Muscle layer of colon (tissue), 2 donors: ENCODE measurements around the gene ANP32B.
"Not testable (repeated sequence)": the region's sequence is repeated elsewhere in the genome, so short reads cannot be mapped to it uniquely, and the experiment has no call there.

ENCODE experiments used
- H3K27ac ChIP-seq: one replicate; pipeline ENCODE4 v1.7.0; 2013; ENCODE audit warnings: low read depth, mild to moderate bottlenecking, low read length, moderate library complexity
- H3K27me3 ChIP-seq, 2 donors: one replicate each; pipeline ENCODE4 v1.7.0; 2013; ENCODE audit warnings: low read length in 2 of 2, mild to moderate bottlenecking in 2 of 2; ENCODE audit not compliant: insufficient read depth in 2 of 2, control insufficient read depth in 1 of 2
- H3K36me3 ChIP-seq: one replicate; pipeline ENCODE4 v1.7.0; 2013; ENCODE audit warnings: mild to moderate bottlenecking, low read length; ENCODE audit not compliant: insufficient read depth
- H3K4me1 ChIP-seq: one replicate; pipeline ENCODE4 v1.7.0; 2013; ENCODE audit warnings: mild to moderate bottlenecking, low read length; ENCODE audit not compliant: insufficient read depth
- H3K4me3 ChIP-seq, 2 donors: one replicate each; pipeline ENCODE4 v1.7.0; 2013; ENCODE audit warnings: low read length in 2 of 2, low read depth in 1 of 2, mild to moderate bottlenecking in 1 of 2, moderate library complexity in 1 of 2
- H3K9ac ChIP-seq: one replicate; pipeline ENCODE4 v1.7.0; 2013; ENCODE audit warnings: low read length
- H3K9me3 ChIP-seq: one replicate; pipeline ENCODE4 v1.7.0; 2013; ENCODE audit warnings: mild to moderate bottlenecking, low read length
- donor health status: abdominal sarcoma.
- donor health status: Adenocarcinoma of cecum.

ANP32B gene

DNA sequence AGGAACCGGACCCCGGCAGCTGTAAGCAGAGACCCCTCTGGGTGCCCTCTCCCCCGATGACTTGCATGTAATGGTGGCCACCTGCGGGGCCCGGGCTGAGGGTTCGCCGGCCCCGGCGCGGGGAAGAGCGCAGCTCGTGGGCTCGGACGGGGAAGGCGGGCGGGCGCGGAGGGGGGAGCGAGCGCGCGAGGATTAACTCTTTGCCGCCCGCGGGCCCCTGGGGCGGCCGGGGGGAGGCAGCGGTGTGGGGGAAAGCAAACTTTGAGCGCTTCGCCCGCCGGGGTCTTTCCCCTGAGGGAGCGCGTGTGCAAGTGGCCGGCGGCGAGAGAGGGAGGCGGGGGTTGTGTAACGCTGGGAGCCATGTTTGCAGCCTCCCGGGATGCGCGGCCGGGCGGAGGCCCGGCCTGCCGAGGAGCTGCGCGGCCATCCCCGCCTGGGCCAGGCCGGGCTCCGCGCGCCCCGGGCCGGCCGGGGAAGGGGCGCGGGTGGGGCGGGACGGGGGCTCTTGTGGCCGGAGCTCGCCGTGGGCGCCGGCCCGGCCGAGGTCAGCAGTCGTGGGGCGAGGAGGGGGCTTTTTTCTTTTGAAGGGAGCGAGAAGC, 547 bp downstream of the ANP32B start:
- H3K4me1 ChIP-seq, result peaks cover 57% of the 10 kb centered on the region

DNA sequence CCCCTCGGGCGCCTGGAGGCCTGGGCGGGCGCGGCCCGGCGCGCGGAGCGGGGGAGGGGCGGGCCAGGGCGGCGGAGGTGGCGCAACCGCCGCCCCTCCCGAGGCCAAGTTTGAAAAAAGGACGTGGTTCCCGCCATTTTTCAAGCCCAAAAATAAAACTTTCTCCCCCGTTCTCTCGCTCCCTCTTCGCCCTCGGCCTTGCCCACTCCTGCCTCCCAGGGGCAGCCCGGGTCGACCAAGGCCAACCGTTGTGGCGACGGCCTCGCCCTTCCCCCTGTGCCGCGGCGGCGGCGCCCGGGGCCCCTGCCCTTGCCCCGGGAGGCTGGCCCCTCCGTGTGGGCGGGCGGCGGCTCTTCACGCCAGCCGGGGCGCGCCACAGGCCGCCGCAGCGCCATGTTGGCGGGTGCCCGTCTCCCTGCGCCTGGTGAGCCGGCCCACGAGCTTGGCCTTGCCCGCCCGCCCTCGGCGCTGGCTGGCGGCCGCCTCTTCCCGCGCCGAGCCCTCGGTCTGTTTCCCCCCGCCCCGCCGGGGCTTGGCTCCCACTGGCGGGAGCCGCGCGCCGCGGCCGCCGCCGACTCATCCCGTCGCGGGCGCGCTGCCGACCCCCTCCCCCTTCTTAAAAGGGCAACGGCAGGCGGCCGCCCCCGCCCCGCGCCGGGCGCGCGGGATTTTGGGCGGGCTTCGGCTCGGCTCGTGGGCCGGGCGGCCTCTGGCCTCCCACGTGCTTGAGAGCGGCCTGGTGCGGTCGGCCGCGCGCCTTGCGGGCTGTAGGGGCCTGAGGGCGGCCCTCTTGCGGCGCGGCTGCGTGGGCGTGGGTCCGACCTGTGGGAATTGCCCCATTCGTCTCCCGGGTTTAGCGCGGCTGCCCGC, 1.3 kb downstream of the ANP32B start:
- Histone ChIP-seq H3K4me3 (peak overlapping the region; percentile 76 to 84), H3K27ac (peak overlapping the region; percentile 92), H3K27me3 (no peaks in the 10 kb centered on the region), H3K36me3 (no peaks in the 10 kb centered on the region), H3K9ac (peak overlapping the region; percentile 78), H3K9me3 (no peaks in the 10 kb centered on the region), H3K4me1 (peaks cover 63% of the 10 kb centered on the region)

More for the DNA sequence above, 547 bp downstream of the ANP32B start:
- peak overlapping the region; percentile 92 for H3K27ac ChIP-seq
- no peaks in the 10 kb centered on the region for H3K36me3 ChIP-seq
- no peak overlapping the region for H3K9ac ChIP-seq
- H3K9me3 ChIP-seq, result no peaks in the 10 kb centered on the region
- peak overlapping the region; percentile 76 to 84 for H3K4me3 ChIP-seq
- no peaks in the 10 kb centered on the region for H3K27me3 ChIP-seq

DNA sequence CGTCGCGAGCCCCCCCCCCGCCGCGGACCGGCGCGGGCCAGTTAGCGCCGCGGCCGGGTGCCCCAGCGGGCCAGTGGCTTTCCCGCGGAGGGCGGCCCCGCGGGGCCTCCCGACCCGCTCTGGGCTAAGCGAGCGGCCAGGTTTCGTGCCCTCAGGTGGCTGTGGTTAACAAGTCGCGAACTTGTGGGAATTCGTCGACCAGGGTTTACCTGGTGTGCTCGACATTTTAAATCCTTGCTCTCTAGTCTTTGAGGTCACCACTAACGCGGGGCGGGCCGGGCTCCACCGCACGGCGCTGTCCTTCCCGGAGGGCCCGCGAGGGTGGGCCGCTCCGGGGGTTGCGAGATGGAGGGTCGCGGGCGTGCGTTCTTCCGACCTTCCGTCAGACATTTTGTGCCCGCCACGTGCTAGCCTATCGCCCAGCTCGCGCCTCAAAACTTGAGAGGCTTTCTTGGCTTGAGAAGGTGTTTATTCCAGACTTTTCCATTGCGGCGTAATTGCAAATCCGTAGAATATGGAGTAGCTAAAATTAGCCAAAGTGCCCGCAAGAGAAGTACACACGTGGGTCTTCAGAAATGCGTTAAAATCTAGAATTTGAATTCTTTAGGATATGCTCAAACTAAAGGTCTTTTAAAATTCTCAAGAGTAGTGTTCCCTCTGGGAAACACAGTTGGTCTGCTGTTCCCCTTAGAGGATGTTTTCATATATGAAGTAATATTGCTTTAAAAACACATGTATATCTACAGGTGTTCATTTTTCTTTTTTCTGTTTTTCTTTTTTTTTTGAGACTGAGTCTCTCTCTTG, 2.1 kb downstream of the ANP32B start:
- H3K4me3 ChIP-seq, result peak overlapping the region; percentile 76 to 84
- H3K9me3 ChIP-seq, result no peaks in the 10 kb centered on the region
- no peaks in the 10 kb centered on the region for H3K27me3 ChIP-seq
- peak overlapping the region; percentile 76 for H3K27ac ChIP-seq
- H3K4me1 ChIP-seq, result peaks cover 67% of the 10 kb centered on the region
- no peak overlapping the region for H3K9ac ChIP-seq
- no peaks in the 10 kb centered on the region for H3K36me3 ChIP-seq

DNA sequence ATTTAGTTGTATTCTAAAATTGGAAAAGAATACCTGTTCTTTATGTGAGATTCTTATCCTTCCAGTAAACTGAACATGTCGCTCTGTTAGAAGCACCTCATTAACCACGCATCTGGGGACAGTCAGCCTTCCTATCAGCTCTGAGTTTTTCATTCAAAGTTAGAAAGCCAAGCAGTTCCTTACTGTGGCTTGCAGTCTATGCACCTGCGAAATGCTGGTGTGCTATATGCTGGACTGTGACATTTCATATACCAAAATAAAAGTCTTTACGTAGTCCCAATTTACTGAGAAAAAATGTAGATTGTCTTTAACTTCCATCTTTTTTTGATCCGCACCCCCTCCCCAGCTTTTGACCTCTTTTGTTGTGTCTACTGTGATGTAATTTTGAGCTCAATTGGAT, 4.3 kb downstream of the ANP32B start:
- Histone ChIP-seq H3K4me1 (peaks cover 73% of the 10 kb centered on the region), H3K9ac (no peak overlapping the region), H3K27ac (peak overlapping the region; percentile 34), H3K27me3 (no peaks in the 10 kb centered on the region), H3K36me3 (no peaks in the 10 kb centered on the region), H3K4me3 (no peak overlapping the region), H3K9me3 (no peaks in the 10 kb centered on the region)

DNA sequence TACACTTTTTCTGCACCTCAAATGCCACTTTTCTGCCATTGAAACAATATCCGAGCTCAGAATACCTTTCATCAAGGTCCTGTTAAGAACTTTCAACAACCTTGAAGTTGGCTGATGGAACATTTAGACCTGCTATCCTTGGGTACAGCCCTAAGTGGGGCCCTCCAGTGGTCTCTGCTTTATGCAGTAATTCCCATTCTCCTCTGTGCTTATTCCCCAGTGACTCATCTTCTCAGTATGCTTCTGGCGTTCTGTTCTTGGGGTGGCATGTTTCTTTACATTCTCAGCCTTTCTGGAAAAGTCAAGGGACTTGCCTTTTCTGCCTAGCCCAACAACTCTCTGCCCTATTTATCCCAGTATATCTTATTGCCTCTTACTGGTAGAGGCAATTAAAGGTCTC, 7.1 kb downstream of the ANP32B start:
- Histone ChIP-seq H3K4me1 (peaks cover 89% of the 10 kb centered on the region), H3K27ac (peak overlapping the region; percentile 1), H3K4me3 (no peak overlapping the region)

DNA sequence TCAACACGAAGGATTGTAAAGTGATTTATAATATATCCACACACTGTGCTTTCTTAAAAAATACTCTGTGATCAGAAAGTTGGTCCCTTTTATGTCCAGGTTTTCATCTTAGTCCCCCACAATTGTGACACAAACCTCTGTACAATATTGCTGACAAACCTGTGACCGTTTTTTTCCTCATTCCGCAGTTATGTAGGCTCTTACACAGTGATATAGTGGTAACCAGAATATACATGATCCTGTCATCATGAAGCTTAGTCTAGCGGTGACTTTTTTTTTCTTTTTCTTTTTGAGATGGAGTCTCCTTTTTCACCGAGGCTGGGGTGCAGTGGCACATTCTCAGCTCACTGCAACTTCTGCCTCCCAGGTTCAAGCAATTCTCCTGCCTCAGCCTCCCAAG, 8.7 kb downstream of the ANP32B start:
- Histone ChIP-seq H3K27ac (no peak overlapping the region), H3K9ac (no peak overlapping the region), H3K4me3 (no peak overlapping the region), H3K27me3 (no peaks in the 10 kb centered on the region), H3K36me3 (peaks cover 15% of the 10 kb centered on the region), H3K4me1 (peaks cover 73% of the 10 kb centered on the region), H3K9me3 (no peaks in the 10 kb centered on the region)

More for the DNA sequence above, 7.1 kb downstream of the ANP32B start:
- H3K36me3 ChIP-seq, result peaks cover 6% of the 10 kb centered on the region
- H3K9me3 ChIP-seq, result no peaks in the 10 kb centered on the region
- H3K9ac ChIP-seq, result no peak overlapping the region
- no peaks in the 10 kb centered on the region for H3K27me3 ChIP-seq

DNA sequence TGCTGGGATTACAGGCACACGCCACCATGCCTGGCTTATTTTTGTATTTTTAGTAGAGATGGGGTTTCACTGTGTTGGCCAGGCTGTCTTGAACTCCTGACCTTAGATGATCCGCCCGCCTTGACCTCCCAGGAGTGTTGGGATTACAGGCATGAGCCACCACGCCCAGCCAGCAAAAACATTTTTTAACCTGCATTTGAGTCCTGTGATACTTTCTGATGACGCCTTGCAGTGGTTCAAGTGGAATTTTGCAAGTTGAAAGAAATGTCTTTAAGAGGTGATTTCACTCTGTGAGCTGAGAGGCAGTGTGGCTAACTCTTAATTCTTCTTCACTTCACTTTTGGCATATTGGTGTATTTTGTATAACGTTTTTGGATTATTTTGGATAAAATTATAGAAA, 9.1 kb downstream of the ANP32B start:
- Histone ChIP-seq H3K9me3 (no peaks in the 10 kb centered on the region), H3K27me3 (no peaks in the 10 kb centered on the region), H3K36me3 (peaks cover 17% of the 10 kb centered on the region), H3K9ac (no peak overlapping the region), H3K4me1 (peaks cover 69% of the 10 kb centered on the region), H3K4me3 (no peak overlapping the region), H3K27ac (no peak overlapping the region)

DNA sequence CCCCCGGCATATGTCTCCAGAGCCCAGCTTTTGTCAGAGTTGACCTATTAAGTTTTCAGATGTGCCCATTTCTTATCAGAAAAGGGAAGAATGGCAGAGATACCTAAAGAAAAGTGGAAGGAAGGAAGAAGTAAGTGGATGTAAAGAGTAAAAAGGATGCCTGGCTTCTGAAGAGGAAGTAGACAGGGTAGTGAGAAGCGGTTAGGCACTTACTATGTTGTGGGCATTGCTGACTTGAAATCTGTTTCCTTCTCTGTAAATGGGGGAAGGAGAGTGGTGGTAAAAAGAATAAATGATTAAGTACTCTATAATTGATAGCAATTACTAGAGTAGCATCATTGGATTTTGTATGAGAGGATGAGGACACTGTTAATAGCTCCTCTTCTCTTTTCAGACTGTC, 9.9 kb downstream of the ANP32B start:
- H3K9ac ChIP-seq, result no peak overlapping the region
- no peaks in the 10 kb centered on the region for H3K27me3 ChIP-seq
- H3K4me1 ChIP-seq, result peaks cover 69% of the 10 kb centered on the region
- no peak overlapping the region for H3K4me3 ChIP-seq
- H3K27ac ChIP-seq, result no peak overlapping the region
- H3K9me3 ChIP-seq, result no peaks in the 10 kb centered on the region
- H3K36me3 ChIP-seq, result peaks cover 17% of the 10 kb centered on the region

DNA sequence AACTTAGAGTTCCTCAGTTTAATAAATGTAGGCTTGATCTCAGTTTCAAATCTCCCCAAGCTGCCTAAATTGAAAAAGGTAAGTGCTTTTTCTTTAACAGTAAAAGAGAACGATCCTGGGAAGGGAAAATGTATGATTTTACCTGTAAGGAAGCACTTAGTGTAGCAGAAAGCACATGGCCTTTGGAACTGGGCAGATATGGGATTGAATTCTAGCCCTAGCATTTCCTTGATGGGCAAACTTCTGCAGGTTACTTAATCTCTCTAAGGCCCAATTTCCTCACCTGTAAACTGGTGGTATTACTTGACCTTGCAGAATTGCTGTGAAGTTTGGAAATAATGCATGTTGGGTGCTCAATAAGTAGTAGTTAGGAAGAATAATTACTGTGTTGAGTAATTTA, 11.6 kb downstream of the ANP32B start:
- H3K36me3 ChIP-seq, result peaks cover 23% of the 10 kb centered on the region
- H3K4me1 ChIP-seq, result peaks cover 54% of the 10 kb centered on the region
- H3K9ac ChIP-seq, result no peak overlapping the region
- H3K27me3 ChIP-seq, result no peaks in the 10 kb centered on the region
- H3K4me3 ChIP-seq, result no peak overlapping the region
- H3K27ac ChIP-seq, result no peak overlapping the region
- no peaks in the 10 kb centered on the region for H3K9me3 ChIP-seq

DNA sequence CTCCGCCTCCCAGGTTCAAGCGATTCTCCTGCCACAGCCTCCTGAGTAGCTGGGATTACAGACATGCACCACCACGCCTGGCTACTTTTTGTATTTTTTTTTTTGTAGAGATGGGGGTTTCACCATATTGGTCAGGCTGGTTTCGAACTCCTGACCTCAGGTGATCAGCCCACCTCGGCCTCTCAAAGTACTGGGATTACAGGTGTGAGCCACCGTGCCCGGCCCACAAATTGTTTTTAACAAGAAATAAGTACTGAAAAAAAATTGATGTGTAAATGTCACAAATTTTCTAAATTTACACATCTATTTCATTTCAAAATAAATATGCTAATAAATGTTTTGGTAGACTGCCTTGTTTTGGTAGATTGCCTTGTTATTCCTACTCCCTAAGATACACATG, 13.5 kb downstream of the ANP32B start:
- not testable (repeated sequence) for H3K27ac ChIP-seq, H3K4me3 ChIP-seq, H3K9me3 ChIP-seq, H3K9ac ChIP-seq, H3K27me3 ChIP-seq
- H3K4me1 ChIP-seq, result peaks cover 36% of the 10 kb centered on the region
- H3K36me3 ChIP-seq, result peaks cover 30% of the 10 kb centered on the region
